ENCODE measurements around the gene ARHGAP25. TPM values are rescaled to one million over a fixed set of nuclear protein-coding genes. Genes with fewer than 3 reads are reported as not detected.

Gene ARHGAP25
- total RNA-seq, 2 experiments from 2014 or later = 79.8 to 87.7 TPM

- POLR2A ChIA-PET = no interaction called here
- H3K4me1 Mint-ChIP-seq (ENCODE audit: low read depth) = peaks cover 6% of the 10 kb centered on the region
- peaks cover 12% of the 10 kb centered on the region for H3K27me3 Mint-ChIP-seq
- no peak overlapping the region for H3K4me3 Mint-ChIP-seq
- CTCF ChIA-PET = interaction anchor here (0.7 to 1.8 kb wide), 3 partner anchors 14 to 144 kb away, joined by 3 to 4 read pairs (median 3); no protein-coding TSS in a partner anchor
- intact Hi-C loops (cut with micrococcal nuclease) = no loop called here
- DNase-seq = no peak
- H3K27ac Mint-ChIP-seq = no peak overlapping the region
- no peaks in the 10 kb centered on the region for H3K36me3 Mint-ChIP-seq
- H3K9me3 Mint-ChIP-seq = no peaks in the 10 kb centered on the region
These were observed 118.4 kb downstream of the ARHGAP25 start for GRCh38 chr2:68853035-68853434.

- Mint-ChIP-seq H3K4me1 (ENCODE audit: low read depth) (peaks cover 11% of the 10 kb centered on the region), H3K27me3 (peaks cover 7% of the 10 kb centered on the region), H3K4me3 (no peak overlapping the region), H3K36me3 (no peaks in the 10 kb centered on the region), H3K27ac (no peak overlapping the region), H3K9me3 (no peaks in the 10 kb centered on the region)
- DNase-seq = no peak
- ChIA-PET CTCF (interaction anchor here (0.7 kb wide), 1 partner anchor 15 kb away, joined by 3 read pairs; no protein-coding TSS in a partner anchor), POLR2A (no interaction called here)
- intact Hi-C loops (cut with micrococcal nuclease) = no loop called here
These were observed 119.3 kb downstream of the ARHGAP25 start for GRCh38 chr2:68853915-68854314.

GRCh38 chr2:68854476-68854875 lies 119.9 kb downstream of the ARHGAP25 start:
- DNase-seq = no peak
- Mint-ChIP-seq H3K27ac (no peak overlapping the region), H3K4me1 (ENCODE audit: low read depth) (peaks cover 11% of the 10 kb centered on the region), H3K27me3 (peaks cover 6% of the 10 kb centered on the region), H3K4me3 (no peak overlapping the region), H3K9me3 (no peaks in the 10 kb centered on the region), H3K36me3 (no peaks in the 10 kb centered on the region)
- CTCF ChIA-PET = interaction anchor here (0.8 to 1.5 kb wide), 2 partner anchors 16 to 54 kb away, joined by 3 read pairs; no protein-coding TSS in a partner anchor
- intact Hi-C loops (cut with micrococcal nuclease) = no loop called here
- POLR2A ChIA-PET = no interaction called here

GRCh38 chr2:68855550-68855949 lies 120.9 kb downstream of the ARHGAP25 start:
- Mint-ChIP-seq H3K27ac (no peak overlapping the region), H3K4me1 (ENCODE audit: low read depth) (peaks cover 11% of the 10 kb centered on the region), H3K36me3 (no peaks in the 10 kb centered on the region), H3K9me3 (no peaks in the 10 kb centered on the region), H3K4me3 (no peak overlapping the region), H3K27me3 (peaks cover 5% of the 10 kb centered on the region)
- ChIA-PET CTCF (interaction anchor here (1.5 kb wide), 1 partner anchor 17 kb away, joined by 3 read pairs; no protein-coding TSS in a partner anchor), POLR2A (no interaction called here)
- DNase-seq = no peak
- intact Hi-C loops (cut with micrococcal nuclease) = no loop called here

- POLR2A ChIA-PET = no interaction called here
- Mint-ChIP-seq H3K4me1 (ENCODE audit: low read depth) (peaks cover 11% of the 10 kb centered on the region), H3K9me3 (no peaks in the 10 kb centered on the region), H3K27ac (no peak overlapping the region), H3K36me3 (no peaks in the 10 kb centered on the region), H3K27me3 (peaks cover 5% of the 10 kb centered on the region), H3K4me3 (no peak overlapping the region)
- intact Hi-C loops (cut with micrococcal nuclease) = no loop called here
- CTCF ChIA-PET = interaction anchor here (1.5 kb wide), 1 partner anchor 68 kb away, joined by 4 read pairs; no protein-coding TSS in a partner anchor
- DNase-seq = no peak
These were observed 122.7 kb downstream of the ARHGAP25 start for GRCh38 chr2:68857202-68857845.

GRCh38 chr2:68857855-68858456 lies 123.3 kb downstream of the ARHGAP25 start:
- CTCF ChIA-PET = interaction anchor here (1.2 to 1.5 kb wide), 2 partner anchors 67 to 149 kb away, joined by 4 read pairs; no protein-coding TSS in a partner anchor
- POLR2A ChIA-PET = no interaction called here

GRCh38 chr2:68860111-68860510 lies 125.5 kb downstream of the ARHGAP25 start:
- Mint-ChIP-seq H3K4me3 (no peak overlapping the region), H3K27ac (no peak overlapping the region), H3K36me3 (no peaks in the 10 kb centered on the region), H3K27me3 (peaks cover 5% of the 10 kb centered on the region), H3K9me3 (no peaks in the 10 kb centered on the region), H3K4me1 (ENCODE audit: low read depth) (peaks cover 11% of the 10 kb centered on the region)
- POLR2A ChIA-PET = no interaction called here
- intact Hi-C loops (cut with micrococcal nuclease) = no loop called here
- DNase-seq = no peak
- CTCF ChIA-PET = interaction anchor here (0.8 to 1.5 kb wide), 4 partner anchors 9 to 108 kb away, joined by 3 to 5 read pairs (median 4); no protein-coding TSS in a partner anchor

More at GRCh38 chr2:68857855-68858456, 123.3 kb downstream of the ARHGAP25 start:
- no peak for DNase-seq
- no peaks in the 10 kb centered on the region for H3K9me3 Mint-ChIP-seq
- peaks cover 5% of the 10 kb centered on the region for H3K27me3 Mint-ChIP-seq
- H3K4me1 Mint-ChIP-seq (ENCODE audit: low read depth) = peaks cover 11% of the 10 kb centered on the region
- H3K27ac Mint-ChIP-seq = no peak overlapping the region
- H3K4me3 Mint-ChIP-seq = no peak overlapping the region
- H3K36me3 Mint-ChIP-seq = no peaks in the 10 kb centered on the region
- intact Hi-C loops (cut with micrococcal nuclease) = no loop called here

GRCh38 chr2:68861330-68861729 lies 126.7 kb downstream of the ARHGAP25 start:
- ChIA-PET POLR2A (no interaction called here), CTCF (interaction anchor here (0.7 to 1.5 kb wide), 3 partner anchors 23 to 64 kb away, joined by 3 to 5 read pairs (median 5); no protein-coding TSS in a partner anchor)
- H3K4me1 Mint-ChIP-seq (ENCODE audit: low read depth) = peaks cover 11% of the 10 kb centered on the region
- no peaks in the 10 kb centered on the region for H3K9me3 Mint-ChIP-seq
- no peak for DNase-seq
- H3K36me3 Mint-ChIP-seq = no peaks in the 10 kb centered on the region
- no peak overlapping the region for H3K4me3 Mint-ChIP-seq
- intact Hi-C loops (cut with micrococcal nuclease) = no loop called here
- H3K27me3 Mint-ChIP-seq = peaks cover 5% of the 10 kb centered on the region
- no peak overlapping the region for H3K27ac Mint-ChIP-seq

- Mint-ChIP-seq H3K9me3 (no peaks in the 10 kb centered on the region), H3K4me3 (no peak overlapping the region), H3K4me1 (ENCODE audit: low read depth) (peaks cover 6% of the 10 kb centered on the region), H3K36me3 (no peaks in the 10 kb centered on the region), H3K27ac (no peak overlapping the region), H3K27me3 (peaks cover 3% of the 10 kb centered on the region)
- ChIA-PET CTCF (interaction anchor here (1.3 to 1.4 kb wide), 2 partner anchors 154 to 399 kb away, joined by 3 to 4 read pairs; no protein-coding TSS in a partner anchor), POLR2A (no interaction called here)
- intact Hi-C loops (cut with micrococcal nuclease) = no loop called here
- no peak for DNase-seq
These were observed 128.3 kb downstream of the ARHGAP25 start for GRCh38 chr2:68862889-68863288.

GRCh38 chr2:68863996-68864395 lies 129.4 kb downstream of the ARHGAP25 start:
- ChIA-PET POLR2A (no interaction called here), CTCF (no interaction called here)
- Mint-ChIP-seq H3K27me3 (peaks cover 3% of the 10 kb centered on the region), H3K27ac (no peak overlapping the region), H3K9me3 (no peaks in the 10 kb centered on the region), H3K36me3 (no peaks in the 10 kb centered on the region), H3K4me3 (no peak overlapping the region), H3K4me1 (ENCODE audit: low read depth) (no peaks in the 10 kb centered on the region)
- intact Hi-C loops (cut with micrococcal nuclease) = no loop called here
- DNase-seq = no peak

- peaks cover 4% of the 10 kb centered on the region for H3K4me1 Mint-ChIP-seq (ENCODE audit: low read depth)
- POLR2A ChIA-PET = no interaction called here
- CTCF ChIA-PET = no interaction called here
- no peaks in the 10 kb centered on the region for H3K9me3 Mint-ChIP-seq
- DNase-seq = no peak
- intact Hi-C loops (cut with micrococcal nuclease) = no loop called here
- no peaks in the 10 kb centered on the region for H3K36me3 Mint-ChIP-seq
- H3K27me3 Mint-ChIP-seq = no peaks in the 10 kb centered on the region
- H3K27ac Mint-ChIP-seq = no peak overlapping the region
- no peak overlapping the region for H3K4me3 Mint-ChIP-seq
These were observed 130.5 kb downstream of the ARHGAP25 start for GRCh38 chr2:68865108-68865507.

GRCh38 chr2:68870215-68870614 lies 135.6 kb downstream of the ARHGAP25 start:
- ChIA-PET CTCF (interaction anchor here (1.4 kb wide), 1 partner anchor 73 kb away, joined by 3 read pairs; no protein-coding TSS in a partner anchor), POLR2A (no interaction called here)
- H3K36me3 Mint-ChIP-seq = no peaks in the 10 kb centered on the region
- no peak overlapping the region for H3K27ac Mint-ChIP-seq
- no peak for DNase-seq
- no peak overlapping the region for H3K4me3 Mint-ChIP-seq
- peaks cover 5% of the 10 kb centered on the region for H3K4me1 Mint-ChIP-seq (ENCODE audit: low read depth)
- H3K27me3 Mint-ChIP-seq = no peaks in the 10 kb centered on the region
- H3K9me3 Mint-ChIP-seq = no peaks in the 10 kb centered on the region
- intact Hi-C loops (cut with micrococcal nuclease) = no loop called here
